GM19372 (cell line): Measurements from ENCODE around the gene LRP6.
A peak's percentile ranks its signal among the peaks of the same experiment; 100 is the strongest.
"Not testable (repeated sequence)": the region's sequence is repeated elsewhere in the genome, so short reads cannot be mapped to it uniquely, and the experiment has no call there.

Experiments used
- ATAC-seq: cut with Tn5 transposase; IDR thresholded peaks from one replicate; pipeline ENCODE4 v1.9.1; 2021; ENCODE audit warnings: mild to moderate bottlenecking, low read depth, moderate library complexity; ENCODE audit not compliant: unreplicated experiment

LRP6 gene

GRCh38 chr12:12190087-12190809 lies 76.6 kb downstream of the LRP6 start:
- no peak for ATAC-seq

GRCh38 chr12:12185414-12185813 lies 81.4 kb downstream of the LRP6 start:
- no peak for ATAC-seq

- ATAC-seq = no peak
Measured at GRCh38 chr12:12182703-12183365, 84.0 kb downstream of the LRP6 start.

GRCh38 chr12:12181511-12181910 lies 85.3 kb downstream of the LRP6 start:
- no peak for ATAC-seq

GRCh38 chr12:12180575-12180974 lies 86.3 kb downstream of the LRP6 start:
- no peak for ATAC-seq

- no peak for ATAC-seq
Measured at GRCh38 chr12:12180136-12180535, 86.7 kb downstream of the LRP6 start.

GRCh38 chr12:12178559-12178958 lies 88.3 kb downstream of the LRP6 start:
- no peak for ATAC-seq

GRCh38 chr12:12176402-12176801 lies 90.4 kb downstream of the LRP6 start:
- no peak for ATAC-seq

- ATAC-seq = peak; percentile 74
Measured at GRCh38 chr12:12171991-12172511, 94.8 kb downstream of the LRP6 start.

- no peak for ATAC-seq
Measured at GRCh38 chr12:12167847-12168246, 99.0 kb downstream of the LRP6 start.

GRCh38 chr12:12166751-12167150 lies 100.1 kb downstream of the LRP6 start:
- ATAC-seq = no peak

- ATAC-seq = no peak
Measured at GRCh38 chr12:12159988-12160387, 106.9 kb downstream of the LRP6 start.

GRCh38 chr12:12158858-12159257 lies 108.0 kb downstream of the LRP6 start:
- no peak for ATAC-seq

GRCh38 chr12:12157424-12157823 lies 109.4 kb downstream of the LRP6 start:
- ATAC-seq = no peak

- no peak for ATAC-seq
Measured at GRCh38 chr12:12156828-12157227, 110.0 kb downstream of the LRP6 start.

GRCh38 chr12:12156116-12156515 lies 110.7 kb downstream of the LRP6 start:
- no peak for ATAC-seq

- ATAC-seq = no peak
Measured at GRCh38 chr12:12153596-12153995, 113.2 kb downstream of the LRP6 start.

- no peak for ATAC-seq
Measured at GRCh38 chr12:12147111-12147510, 119.7 kb downstream of the LRP6 start.

GRCh38 chr12:12144531-12144930 lies 122.3 kb downstream of the LRP6 start:
- not testable (repeated sequence) for ATAC-seq

GRCh38 chr12:12141000-12141399 lies 125.8 kb downstream of the LRP6 start:
- no peak for ATAC-seq

- no peak for ATAC-seq
Measured at GRCh38 chr12:12138203-12139154, 128.4 kb downstream of the LRP6 start.
